ENCODE data around the gene MYO10. TPM values are rescaled to one million over a fixed set of nuclear protein-coding genes. Genes with fewer than 3 reads are reported as not detected.

MYO10 gene
- total RNA-seq, 2 experiments from 2014 or later: not detected

GRCh38 chr5:16812448-16812847 lies 123.6 kb downstream of the MYO10 start:
- Histone ChIP-seq H3K27ac (ENCODE audit: low read depth in 1 of 2, low read length in 2 of 2) (no peak overlapping the region), H3K4me1 (ENCODE audit: insufficient read depth, low read length) (no peaks in the 10 kb centered on the region), H3K9me3 (ENCODE audit: control insufficient read depth in 1 of 2, insufficient read depth in 1 of 2, low read length in 2 of 2) (peaks cover 0 to 3% of the 10 kb centered on the region in 2 experiments), H3K36me3 (ENCODE audit: insufficient read depth, low read length) (no peaks in the 10 kb centered on the region), H3K27me3 (ENCODE audit: control insufficient read depth in 1 of 2, insufficient read depth in 2 of 2, low read length in 2 of 2) (no peaks in the 10 kb centered on the region), H3K4me3 (ENCODE audit: low read length) (no peak overlapping the region)
- H3K9me3 Mint-ChIP-seq: no peaks in the 10 kb centered on the region
- DNase-seq (no peak), ATAC-seq (ENCODE audit: poor library complexity) (no peak)
- POLR2A ChIA-PET: no interaction called here
- intact Hi-C loops (cut with DNase I, micrococcal nuclease): no loop called here
- no peak overlapping the region for H3K4me3 Mint-ChIP-seq
- no peaks in the 10 kb centered on the region for H3K27me3 Mint-ChIP-seq
- no peaks in the 10 kb centered on the region for H3K36me3 Mint-ChIP-seq (ENCODE audit: low read depth)
- no peak overlapping the region for H3K27ac Mint-ChIP-seq
- TF ChIP-seq, protein P1, sequence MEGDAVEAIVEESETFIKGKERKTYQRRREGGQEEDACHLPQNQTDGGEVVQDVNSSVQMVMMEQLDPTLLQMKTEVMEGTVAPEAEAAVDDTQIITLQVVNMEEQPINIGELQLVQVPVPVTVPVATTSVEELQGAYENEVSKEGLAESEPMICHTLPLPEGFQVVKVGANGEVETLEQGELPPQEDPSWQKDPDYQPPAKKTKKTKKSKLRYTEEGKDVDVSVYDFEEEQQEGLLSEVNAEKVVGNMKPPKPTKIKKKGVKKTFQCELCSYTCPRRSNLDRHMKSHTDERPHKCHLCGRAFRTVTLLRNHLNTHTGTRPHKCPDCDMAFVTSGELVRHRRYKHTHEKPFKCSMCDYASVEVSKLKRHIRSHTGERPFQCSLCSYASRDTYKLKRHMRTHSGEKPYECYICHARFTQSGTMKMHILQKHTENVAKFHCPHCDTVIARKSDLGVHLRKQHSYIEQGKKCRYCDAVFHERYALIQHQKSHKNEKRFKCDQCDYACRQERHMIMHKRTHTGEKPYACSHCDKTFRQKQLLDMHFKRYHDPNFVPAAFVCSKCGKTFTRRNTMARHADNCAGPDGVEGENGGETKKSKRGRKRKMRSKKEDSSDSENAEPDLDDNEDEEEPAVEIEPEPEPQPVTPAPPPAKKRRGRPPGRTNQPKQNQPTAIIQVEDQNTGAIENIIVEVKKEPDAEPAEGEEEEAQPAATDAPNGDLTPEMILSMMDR (IDR thresholded peaks at IDR 0.05): no peak
- no peaks in the 10 kb centered on the region for H3K4me1 Mint-ChIP-seq (ENCODE audit: low read depth)
- CTCF ChIA-PET: no interaction called here

DNA sequence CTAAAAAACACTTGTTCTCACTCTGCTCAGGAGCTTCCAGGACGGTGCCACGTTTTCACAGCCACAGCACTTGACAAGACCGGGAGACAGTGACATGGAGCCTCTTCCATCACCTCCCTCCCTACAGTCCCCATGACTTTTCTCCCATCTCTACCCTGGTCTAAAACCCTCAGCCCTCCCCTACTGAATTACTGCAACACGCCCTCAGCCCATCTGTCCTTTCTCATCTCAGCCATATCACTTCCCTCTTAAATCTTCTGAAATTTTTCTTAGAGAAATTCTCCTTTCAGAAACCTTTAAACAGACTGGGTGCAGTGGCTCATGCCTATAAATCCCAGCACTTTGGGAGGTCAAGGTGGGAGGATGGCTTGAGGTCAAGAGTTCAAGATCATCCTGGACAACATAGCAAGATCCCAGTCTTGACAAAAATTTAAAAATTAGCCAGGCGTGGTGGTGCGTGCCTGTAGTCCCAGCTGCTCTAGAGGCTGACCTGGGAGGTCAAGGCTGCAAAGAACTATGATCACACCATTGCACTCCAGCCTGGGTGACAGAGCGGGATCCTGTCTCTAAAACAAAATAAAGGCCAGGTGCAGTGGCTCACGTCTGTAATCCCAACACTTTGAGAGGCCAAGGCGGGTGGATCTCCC lies 125.8 kb downstream of the MYO10 start:
- Mint-ChIP-seq H3K9me3 (no peaks in the 10 kb centered on the region), H3K4me3 (no peak overlapping the region), H3K27me3 (no peaks in the 10 kb centered on the region), H3K4me1 (ENCODE audit: low read depth) (peaks cover 6% of the 10 kb centered on the region), H3K27ac (no peak overlapping the region), H3K36me3 (ENCODE audit: low read depth) (no peaks in the 10 kb centered on the region)
- H3K36me3 ChIP-seq (ENCODE audit: insufficient read depth, low read length): no peaks in the 10 kb centered on the region
- CTCF ChIA-PET: no interaction called here
- no peak overlapping the region for H3K4me3 ChIP-seq (ENCODE audit: low read length)
- H3K9me3 ChIP-seq (ENCODE audit: control insufficient read depth in 1 of 2, insufficient read depth in 1 of 2, low read length in 2 of 2): peaks cover 0 to 3% of the 10 kb centered on the region in 2 experiments
- TF ChIP-seq, protein P1 (IDR thresholded peaks at IDR 0.05): no peak
- intact Hi-C loops (cut with DNase I, micrococcal nuclease): no loop called here
- H3K27ac ChIP-seq (ENCODE audit: low read depth in 1 of 2, low read length in 2 of 2): no peak overlapping the region
- no peaks in the 10 kb centered on the region for H3K4me1 ChIP-seq (ENCODE audit: insufficient read depth, low read length)
- no peaks in the 10 kb centered on the region for H3K27me3 ChIP-seq (ENCODE audit: control insufficient read depth in 1 of 2, insufficient read depth in 2 of 2, low read length in 2 of 2)
- ATAC-seq (ENCODE audit: poor library complexity) (no peak), DNase-seq (no peak)
- POLR2A ChIA-PET: no interaction called here

GRCh38 chr5:16809395-16810207 lies 126.5 kb downstream of the MYO10 start:
- Histone ChIP-seq H3K27ac (ENCODE audit: low read depth in 1 of 2, low read length in 2 of 2) (no peak overlapping the region), H3K36me3 (ENCODE audit: insufficient read depth, low read length) (no peaks in the 10 kb centered on the region), H3K27me3 (ENCODE audit: control insufficient read depth in 1 of 2, insufficient read depth in 2 of 2, low read length in 2 of 2) (no peaks in the 10 kb centered on the region), H3K4me1 (ENCODE audit: insufficient read depth, low read length) (no peaks in the 10 kb centered on the region), H3K4me3 (ENCODE audit: low read length) (no peak overlapping the region), H3K9me3 (ENCODE audit: control insufficient read depth in 1 of 2, insufficient read depth in 1 of 2, low read length in 2 of 2) (peaks cover 0 to 3% of the 10 kb centered on the region in 2 experiments)
- Mint-ChIP-seq H3K4me1 (ENCODE audit: low read depth) (peaks cover 6% of the 10 kb centered on the region), H3K27ac (no peak overlapping the region), H3K9me3 (no peaks in the 10 kb centered on the region), H3K36me3 (ENCODE audit: low read depth) (no peaks in the 10 kb centered on the region), H3K27me3 (no peaks in the 10 kb centered on the region), H3K4me3 (no peak overlapping the region)
- intact Hi-C loops (cut with DNase I, micrococcal nuclease): no loop called here
- CTCF ChIA-PET: no interaction called here
- TF ChIP-seq, protein P1 (IDR thresholded peaks at IDR 0.05): no peak
- POLR2A ChIA-PET: no interaction called here
- no peak for DNase-seq
- no peak for ATAC-seq (ENCODE audit: poor library complexity)

All from CD4-positive, alpha-beta T cell (primary cell).